Inflammatory macrophage treated with lipopolysaccharide for 4 hours (primary cell): ENCODE data around the gene LRIT1.

ENCODE experiments used
- DNase-seq: peaks from one replicate; pipeline ENCODE4 v3.0.0-alpha.2; 2020

LRIT1 gene

GRCh38 chr10:84254552-84255478 is 13.5 kb upstream of the LRIT1 start:
- DNase-seq: no peak

- DNase-seq: no peak
These were observed 7.4 kb upstream of the LRIT1 start for GRCh38 chr10:84248794-84249193.

- DNase-seq: no peak
These were observed 6.2 kb upstream of the LRIT1 start for GRCh38 chr10:84247496-84247895.

GRCh38 chr10:84244651-84245270 is 3.4 kb upstream of the LRIT1 start, which contains the start of gene RGR:
Gene RGR (plus strand): TSS chr10:84245053. CDS start chr10:84245091, 38 bp downstream.
- DNase-seq: no peak

- DNase-seq: no peak
These were observed 2.4 kb upstream of the LRIT1 start for GRCh38 chr10:84243759-84244158.

- no peak for DNase-seq
These were observed 2.4 kb downstream of the LRIT1 start for GRCh38 chr10:84238909-84239308.

- DNase-seq: no peak
These were observed 3.9 kb downstream of the LRIT1 start for GRCh38 chr10:84237199-84238051.

- no peak for DNase-seq
These were observed 4.5 kb downstream of the LRIT1 start for GRCh38 chr10:84236807-84237198.

GRCh38 chr10:84235096-84235495 is 6.2 kb downstream of the LRIT1 start:
- no peak for DNase-seq

GRCh38 chr10:84234479-84234878 is 6.9 kb downstream of the LRIT1 start:
- DNase-seq: no peak

- no peak for DNase-seq
These were observed 7.4 kb downstream of the LRIT1 start for GRCh38 chr10:84233940-84234339.

GRCh38 chr10:84232376-84232775 is 9.0 kb downstream of the LRIT1 start:
- DNase-seq: no peak

- DNase-seq: no peak
These were observed 11.0 kb downstream of the LRIT1 start for GRCh38 chr10:84230359-84230758.

GRCh38 chr10:84227810-84228209 is 13.5 kb downstream of the LRIT1 start:
- no peak for DNase-seq

GRCh38 chr10:84226616-84227015 is 14.7 kb downstream of the LRIT1 start:
- no peak for DNase-seq

- DNase-seq: no peak
These were observed 15.7 kb downstream of the LRIT1 start, which contains the start of gene LRIT2 for GRCh38 chr10:84225427-84226173. Gene LRIT2 (minus strand): TSS chr10:84225544. CDS start chr10:84225520, 24 bp downstream.

GRCh38 chr10:84224411-84225028 is 16.8 kb downstream of the LRIT1 start:
- DNase-seq: no peak

- no peak for DNase-seq
These were observed 19.4 kb downstream of the LRIT1 start for GRCh38 chr10:84221916-84222315.

GRCh38 chr10:84217746-84218145 is 23.6 kb downstream of the LRIT1 start:
- DNase-seq: no peak

- no peak for DNase-seq
These were observed 24.5 kb downstream of the LRIT1 start for GRCh38 chr10:84216834-84217233.

GRCh38 chr10:84214612-84215235 is 26.6 kb downstream of the LRIT1 start:
- peak; percentile 27 for DNase-seq
